Upper lobe of left lung (tissue), 4 donors: ENCODE data around the gene AGO3.

ENCODE experiments used
- CTCF ChIP-seq, 6 experiments: fragments of 450-650 bp in 4 of 6; fragments of 200-600 bp in 2 of 6; sonication (generic) in 2 of 6; IDR thresholded peaks; one replicate each; pipeline ENCODE4 v1.5.1; 2016 to 2019; ENCODE audit warnings: antibody characterized with exemption in 6 of 6
- POLR2A ChIP-seq, 4 donors: fragments of 450-650 bp; IDR thresholded peaks; one replicate each; pipeline ENCODE4 v1.5.1; 2016 to 2017; ENCODE audit warnings: antibody characterized with exemption in 4 of 4, mild to moderate bottlenecking in 2 of 4
- POLR2AphosphoS5 ChIP-seq, 2 donors: sonication (generic); formaldehyde crosslinking; IDR thresholded peaks; one replicate each; pipeline ENCODE4 v1.5.1; 2017; ENCODE audit warnings: antibody characterized with exemption in 2 of 2

- TF ChIP-seq POLR2A (IDR thresholded peaks at IDR 0.05) (no peak), CTCF (IDR thresholded peaks at IDR 0.05) (no peak), POLR2AphosphoS5 (IDR thresholded peaks at IDR 0.05) (no peak)
Observed at GRCh38 chr1:35962952-35963351, 32.0 kb downstream of the AGO3 start.
